K562 (cell line): ENCODE measurements around the gene ADORA1.

ENCODE experiments used
- CBX3 ChIP-seq, 2 experiments: IDR thresholded peaks; 1 replicate in 1 of 2; 2 replicates in 1 of 2; pipeline ENCODE4 v1.6.1; 2012; ENCODE audit warnings: inconsistent platforms in 2 of 2, low read length in 2 of 2, borderline replicate concordance in 1 of 2, control low read depth in 1 of 2
- CHD2 ChIP-seq: IDR thresholded peaks from 2 replicates; pipeline ENCODE4 v1.6.1; 2011; ENCODE audit warnings: low read depth, low read length
- EP300 ChIP-seq: IDR thresholded peaks from 2 replicates; pipeline ENCODE4 v1.6.1; 2012; ENCODE audit warnings: low read length, improper control_type of control experiment
- HCFC1 ChIP-seq: IDR thresholded peaks from 2 replicates; pipeline ENCODE4 v1.6.1; 2012; ENCODE audit warnings: low read depth, low read length, improper control_type of control experiment
- SREBF1 ChIP-seq: fragments of 150-350 bp; IDR thresholded peaks from 2 replicates; pipeline ENCODE4 v1.6.1; 2014; ENCODE audit warnings: antibody characterized with exemption, low read depth, low read length, borderline replicate concordance
- SRSF9 ChIP-seq: fragments of 200-400 bp; formaldehyde crosslinking; IDR thresholded peaks from 2 replicates; pipeline ENCODE4 v1.6.1; 2017; ENCODE audit warnings: low read depth, low read length, borderline replicate concordance
- TAF1 ChIP-seq: IDR thresholded peaks from 2 replicates; pipeline ENCODE4 v1.6.1; 2011; ENCODE audit warnings: mild to moderate bottlenecking, low read length, moderate library complexity; ENCODE audit not compliant: insufficient read depth, control insufficient read depth, severe bottlenecking; ENCODE audit errors: extremely low read depth
- TEAD4 ChIP-seq, 2 experiments: sonication (generic) in 1 of 2; formaldehyde crosslinking in 1 of 2; IDR thresholded peaks; 2 replicates each; pipeline versions ENCODE4 v1.6.1 to v1.8.0; 2012 to 2022; ENCODE audit warnings: borderline replicate concordance in 1 of 2, inconsistent platforms in 1 of 2, low read length in 1 of 2, mild to moderate bottlenecking in 1 of 2, missing genetic modification reagents in 1 of 2
- TOE1 ChIP-seq, 2 experiments: fragments of 450-650 bp in 1 of 2; sonication (generic) in 1 of 2; formaldehyde crosslinking in 1 of 2; IDR thresholded peaks; 2 replicates each; pipeline versions ENCODE4 v1.7.1 to v1.8.0; 2016 to 2022; ENCODE audit warnings: borderline replicate concordance in 2 of 2, mild to moderate bottlenecking in 2 of 2, antibody characterized with exemption in 1 of 2, inconsistent platforms in 1 of 2, low read depth in 1 of 2, missing genetic modification reagents in 1 of 2, moderate library complexity in 1 of 2
- TF ChIP-seq, protein P1 (sequence below): sonication (generic); formaldehyde crosslinking; IDR thresholded peaks from 2 replicates; pipeline ENCODE4 v1.8.0; 2022; ENCODE audit warnings: mild to moderate bottlenecking, missing genetic modification reagents
- TF ChIP-seq, protein P2 (sequence below): fragments of 250-450 bp; sonication (Bioruptor Pico); IDR thresholded peaks from 2 replicates; pipeline ENCODE4 v1.4.0; 2020; ENCODE audit warnings: mild to moderate bottlenecking, moderate library complexity

DNA sequence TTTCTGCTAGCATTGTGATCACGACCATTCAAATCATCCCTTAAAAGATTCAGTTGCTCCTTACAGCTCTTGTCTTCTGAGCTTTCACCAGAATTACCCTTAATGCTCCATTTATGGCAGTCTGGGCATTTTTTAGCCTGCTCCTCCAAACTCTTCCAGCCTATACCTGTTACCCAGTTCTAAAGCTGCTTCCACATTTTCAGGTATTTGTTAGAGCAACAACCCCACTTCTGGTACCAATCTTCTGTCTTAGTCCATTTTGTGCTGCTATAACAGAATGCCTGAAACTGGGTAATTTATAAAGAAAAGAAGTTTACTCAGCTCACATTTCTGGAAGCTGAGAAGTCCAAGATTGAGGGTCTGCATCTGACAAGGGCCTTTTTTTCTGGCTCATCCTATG, 30.9 kb downstream of the ADORA1 start:
- TF ChIP-seq CBX3 (IDR thresholded peaks at IDR 0.05; ENCODE audit: borderline replicate concordance in 1 of 2, low read length in 2 of 2) (no peak), HCFC1 (no peak), CHD2 (no peak), SREBF1 (no peak), TOE1 (IDR thresholded peaks at IDR 0.05; ENCODE audit: borderline replicate concordance) (no peak), TOE1 (CRISPR knock-in tag; IDR thresholded peaks at IDR 0.05; ENCODE audit: borderline replicate concordance, low read depth) (no peak), TEAD4 (IDR thresholded peaks at IDR 0.05; ENCODE audit: low read length) (no peak), TEAD4 (CRISPR knock-in tag; IDR thresholded peaks at IDR 0.05; ENCODE audit: borderline replicate concordance) (no peak), EP300 (no peak), SRSF9 (no peak), TAF1 (no peak)
- TF ChIP-seq, protein P1, sequence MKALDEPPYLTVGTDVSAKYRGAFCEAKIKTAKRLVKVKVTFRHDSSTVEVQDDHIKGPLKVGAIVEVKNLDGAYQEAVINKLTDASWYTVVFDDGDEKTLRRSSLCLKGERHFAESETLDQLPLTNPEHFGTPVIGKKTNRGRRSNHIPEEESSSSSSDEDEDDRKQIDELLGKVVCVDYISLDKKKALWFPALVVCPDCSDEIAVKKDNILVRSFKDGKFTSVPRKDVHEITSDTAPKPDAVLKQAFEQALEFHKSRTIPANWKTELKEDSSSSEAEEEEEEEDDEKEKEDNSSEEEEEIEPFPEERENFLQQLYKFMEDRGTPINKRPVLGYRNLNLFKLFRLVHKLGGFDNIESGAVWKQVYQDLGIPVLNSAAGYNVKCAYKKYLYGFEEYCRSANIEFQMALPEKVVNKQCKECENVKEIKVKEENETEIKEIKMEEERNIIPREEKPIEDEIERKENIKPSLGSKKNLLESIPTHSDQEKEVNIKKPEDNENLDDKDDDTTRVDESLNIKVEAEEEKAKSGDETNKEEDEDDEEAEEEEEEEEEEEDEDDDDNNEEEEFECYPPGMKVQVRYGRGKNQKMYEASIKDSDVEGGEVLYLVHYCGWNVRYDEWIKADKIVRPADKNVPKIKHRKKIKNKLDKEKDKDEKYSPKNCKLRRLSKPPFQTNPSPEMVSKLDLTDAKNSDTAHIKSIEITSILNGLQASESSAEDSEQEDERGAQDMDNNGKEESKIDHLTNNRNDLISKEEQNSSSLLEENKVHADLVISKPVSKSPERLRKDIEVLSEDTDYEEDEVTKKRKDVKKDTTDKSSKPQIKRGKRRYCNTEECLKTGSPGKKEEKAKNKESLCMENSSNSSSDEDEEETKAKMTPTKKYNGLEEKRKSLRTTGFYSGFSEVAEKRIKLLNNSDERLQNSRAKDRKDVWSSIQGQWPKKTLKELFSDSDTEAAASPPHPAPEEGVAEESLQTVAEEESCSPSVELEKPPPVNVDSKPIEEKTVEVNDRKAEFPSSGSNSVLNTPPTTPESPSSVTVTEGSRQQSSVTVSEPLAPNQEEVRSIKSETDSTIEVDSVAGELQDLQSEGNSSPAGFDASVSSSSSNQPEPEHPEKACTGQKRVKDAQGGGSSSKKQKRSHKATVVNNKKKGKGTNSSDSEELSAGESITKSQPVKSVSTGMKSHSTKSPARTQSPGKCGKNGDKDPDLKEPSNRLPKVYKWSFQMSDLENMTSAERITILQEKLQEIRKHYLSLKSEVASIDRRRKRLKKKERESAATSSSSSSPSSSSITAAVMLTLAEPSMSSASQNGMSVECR (CRISPR knock-in tag) = no peak
- TF ChIP-seq, protein P2, sequence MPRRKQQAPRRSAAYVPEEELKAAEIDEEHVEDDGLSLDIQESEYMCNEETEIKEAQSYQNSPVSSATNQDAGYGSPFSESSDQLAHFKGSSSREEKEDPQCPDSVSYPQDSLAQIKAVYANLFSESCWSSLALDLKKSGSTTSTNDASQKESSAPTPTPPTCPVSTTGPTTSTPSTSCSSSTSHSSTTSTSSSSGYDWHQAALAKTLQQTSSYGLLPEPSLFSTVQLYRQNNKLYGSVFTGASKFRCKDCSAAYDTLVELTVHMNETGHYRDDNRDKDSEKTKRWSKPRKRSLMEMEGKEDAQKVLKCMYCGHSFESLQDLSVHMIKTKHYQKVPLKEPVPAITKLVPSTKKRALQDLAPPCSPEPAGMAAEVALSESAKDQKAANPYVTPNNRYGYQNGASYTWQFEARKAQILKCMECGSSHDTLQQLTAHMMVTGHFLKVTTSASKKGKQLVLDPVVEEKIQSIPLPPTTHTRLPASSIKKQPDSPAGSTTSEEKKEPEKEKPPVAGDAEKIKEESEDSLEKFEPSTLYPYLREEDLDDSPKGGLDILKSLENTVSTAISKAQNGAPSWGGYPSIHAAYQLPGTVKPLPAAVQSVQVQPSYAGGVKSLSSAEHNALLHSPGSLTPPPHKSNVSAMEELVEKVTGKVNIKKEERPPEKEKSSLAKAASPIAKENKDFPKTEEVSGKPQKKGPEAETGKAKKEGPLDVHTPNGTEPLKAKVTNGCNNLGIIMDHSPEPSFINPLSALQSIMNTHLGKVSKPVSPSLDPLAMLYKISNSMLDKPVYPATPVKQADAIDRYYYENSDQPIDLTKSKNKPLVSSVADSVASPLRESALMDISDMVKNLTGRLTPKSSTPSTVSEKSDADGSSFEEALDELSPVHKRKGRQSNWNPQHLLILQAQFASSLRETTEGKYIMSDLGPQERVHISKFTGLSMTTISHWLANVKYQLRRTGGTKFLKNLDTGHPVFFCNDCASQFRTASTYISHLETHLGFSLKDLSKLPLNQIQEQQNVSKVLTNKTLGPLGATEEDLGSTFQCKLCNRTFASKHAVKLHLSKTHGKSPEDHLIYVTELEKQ = no peak
